NB4 (cell line): ENCODE results near the gene UTP25.

Source experiments
- MAX ChIP-seq: IDR thresholded peaks from 2 replicates; pipeline ENCODE4 v1.6.1; 2011; ENCODE audit warnings: low read depth, low read length
- MYC ChIP-seq: IDR thresholded peaks from 2 replicates; pipeline ENCODE4 v1.6.1; 2011; ENCODE audit warnings: low read depth, low read length
- POLR2A ChIP-seq: IDR thresholded peaks from 2 replicates; pipeline ENCODE4 v1.6.1; 2011; ENCODE audit warnings: mild to moderate bottlenecking; ENCODE audit not compliant: insufficient read length; ENCODE audit errors: extremely low read depth
- TF ChIP-seq, protein P1 (sequence below): IDR thresholded peaks from one replicate; pipeline ENCODE4 v1.5.1; 2012; ENCODE audit warnings: low read depth, low read length

GRCh38 chr1:209850342-209850979, 22.7 kb downstream of the UTP25 start:
- TF ChIP-seq, protein P1, sequence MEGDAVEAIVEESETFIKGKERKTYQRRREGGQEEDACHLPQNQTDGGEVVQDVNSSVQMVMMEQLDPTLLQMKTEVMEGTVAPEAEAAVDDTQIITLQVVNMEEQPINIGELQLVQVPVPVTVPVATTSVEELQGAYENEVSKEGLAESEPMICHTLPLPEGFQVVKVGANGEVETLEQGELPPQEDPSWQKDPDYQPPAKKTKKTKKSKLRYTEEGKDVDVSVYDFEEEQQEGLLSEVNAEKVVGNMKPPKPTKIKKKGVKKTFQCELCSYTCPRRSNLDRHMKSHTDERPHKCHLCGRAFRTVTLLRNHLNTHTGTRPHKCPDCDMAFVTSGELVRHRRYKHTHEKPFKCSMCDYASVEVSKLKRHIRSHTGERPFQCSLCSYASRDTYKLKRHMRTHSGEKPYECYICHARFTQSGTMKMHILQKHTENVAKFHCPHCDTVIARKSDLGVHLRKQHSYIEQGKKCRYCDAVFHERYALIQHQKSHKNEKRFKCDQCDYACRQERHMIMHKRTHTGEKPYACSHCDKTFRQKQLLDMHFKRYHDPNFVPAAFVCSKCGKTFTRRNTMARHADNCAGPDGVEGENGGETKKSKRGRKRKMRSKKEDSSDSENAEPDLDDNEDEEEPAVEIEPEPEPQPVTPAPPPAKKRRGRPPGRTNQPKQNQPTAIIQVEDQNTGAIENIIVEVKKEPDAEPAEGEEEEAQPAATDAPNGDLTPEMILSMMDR, result peak; percentile 44
- no peak for TF ChIP-seq POLR2A
- no peak for TF ChIP-seq MAX
- no peak for TF ChIP-seq MYC
